NCI-H774 (cell line): ENCODE measurements around the gene KDM1A.

ENCODE experiments used
- DNase-seq: peaks from one replicate; lab custom pipeline; 2025; lab: John Stamatoyannopoulos, UW

KDM1A gene

DNA sequence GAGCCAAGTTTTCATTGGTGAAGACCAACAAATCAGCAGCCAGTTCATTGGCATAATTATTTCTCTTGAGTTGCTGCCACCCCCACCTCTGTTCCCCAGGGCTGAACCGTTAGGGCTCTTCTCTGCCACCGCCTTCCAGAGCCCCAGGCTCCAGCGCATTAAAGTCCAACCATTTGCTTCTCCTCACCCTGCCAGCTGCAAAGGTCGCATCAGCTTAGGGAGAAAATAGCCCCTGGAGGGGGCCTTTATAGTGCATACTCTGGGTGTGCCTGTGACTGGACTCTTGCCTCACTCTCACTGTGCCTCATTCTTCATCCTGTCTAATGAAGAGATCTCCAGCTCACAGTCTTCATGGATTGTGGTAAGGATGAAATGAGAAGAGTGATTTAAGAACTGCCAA, 50.4 kb downstream of the KDM1A start:
- no peak for DNase-seq

DNA sequence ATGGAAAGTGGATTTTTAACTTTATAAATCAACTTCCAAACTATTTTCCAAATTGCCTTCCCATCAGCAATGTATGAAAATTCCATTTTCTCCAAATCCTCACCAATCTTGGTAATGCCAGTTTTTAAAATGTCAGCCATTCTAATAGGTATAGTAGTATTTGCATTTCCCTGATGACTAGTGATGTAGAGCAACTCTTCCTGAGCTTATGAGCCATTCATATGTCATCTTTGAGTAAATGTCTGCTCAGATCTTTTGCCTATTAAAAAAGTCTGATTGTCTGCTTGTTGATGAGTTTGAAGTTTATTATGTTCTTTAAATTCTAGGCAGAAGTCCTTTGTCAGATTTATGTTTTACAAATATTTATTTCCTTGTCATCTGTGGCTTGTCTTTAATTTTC, 54.7 kb downstream of the KDM1A start:
- no peak for DNase-seq

DNA sequence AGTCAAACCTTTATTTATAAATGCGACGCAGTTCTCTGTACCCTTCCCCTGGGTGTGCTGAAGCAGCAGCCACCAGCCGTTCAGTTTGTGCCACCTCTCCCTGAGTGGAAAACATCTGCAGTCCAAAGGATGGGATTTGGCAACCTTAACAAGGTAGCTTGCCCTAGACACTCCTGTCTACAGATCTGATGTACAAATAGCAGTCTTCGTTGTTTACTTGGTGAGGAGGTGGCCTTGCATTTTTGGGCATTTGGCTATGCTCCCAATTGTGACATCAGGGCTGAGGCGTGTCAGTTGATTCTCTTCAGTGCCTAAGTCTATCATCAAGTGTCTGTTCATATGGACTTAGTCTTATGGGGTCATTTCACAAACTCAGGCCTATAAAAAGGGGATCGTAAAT, 59.8 kb downstream of the KDM1A start:
- no peak for DNase-seq

DNA sequence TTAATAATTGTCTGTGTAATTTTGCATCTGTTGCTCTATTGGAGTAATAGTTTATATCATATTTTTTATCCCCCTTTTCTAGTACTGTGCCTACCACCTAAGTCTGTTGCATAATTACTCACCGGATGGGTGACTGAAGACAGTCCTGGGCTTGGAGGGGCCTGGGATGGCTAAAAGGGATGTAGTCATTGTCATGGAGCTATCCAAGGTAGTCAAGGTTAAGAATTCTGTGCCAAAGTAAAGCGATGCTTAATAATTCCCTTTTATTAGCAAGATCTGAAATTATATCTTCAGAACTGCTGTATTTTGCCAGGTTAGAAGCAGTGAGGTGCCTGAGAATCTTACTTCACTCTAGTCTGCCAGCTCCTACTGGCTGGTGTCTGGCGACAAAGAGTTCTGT, 61.6 kb downstream of the KDM1A start:
- no peak for DNase-seq

DNA sequence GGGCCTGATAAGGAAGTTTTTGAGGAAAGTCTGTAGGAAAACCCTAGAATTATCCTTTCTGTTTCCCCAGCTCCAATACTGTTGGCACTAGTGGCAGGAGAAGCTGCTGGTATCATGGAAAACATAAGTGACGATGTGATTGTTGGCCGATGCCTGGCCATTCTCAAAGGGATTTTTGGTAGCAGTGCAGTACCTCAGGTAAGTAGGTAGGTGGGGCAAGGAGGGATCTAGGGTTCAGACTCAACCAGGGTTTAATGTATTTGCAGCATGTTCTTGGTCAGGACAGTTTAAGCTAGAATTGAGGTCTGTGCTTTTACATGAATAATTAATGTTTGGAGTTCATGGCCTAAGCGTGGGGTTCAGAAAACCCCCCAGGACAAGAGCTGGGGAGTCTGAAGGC, 62.1 kb downstream of the KDM1A start:
- no peak for DNase-seq

DNA sequence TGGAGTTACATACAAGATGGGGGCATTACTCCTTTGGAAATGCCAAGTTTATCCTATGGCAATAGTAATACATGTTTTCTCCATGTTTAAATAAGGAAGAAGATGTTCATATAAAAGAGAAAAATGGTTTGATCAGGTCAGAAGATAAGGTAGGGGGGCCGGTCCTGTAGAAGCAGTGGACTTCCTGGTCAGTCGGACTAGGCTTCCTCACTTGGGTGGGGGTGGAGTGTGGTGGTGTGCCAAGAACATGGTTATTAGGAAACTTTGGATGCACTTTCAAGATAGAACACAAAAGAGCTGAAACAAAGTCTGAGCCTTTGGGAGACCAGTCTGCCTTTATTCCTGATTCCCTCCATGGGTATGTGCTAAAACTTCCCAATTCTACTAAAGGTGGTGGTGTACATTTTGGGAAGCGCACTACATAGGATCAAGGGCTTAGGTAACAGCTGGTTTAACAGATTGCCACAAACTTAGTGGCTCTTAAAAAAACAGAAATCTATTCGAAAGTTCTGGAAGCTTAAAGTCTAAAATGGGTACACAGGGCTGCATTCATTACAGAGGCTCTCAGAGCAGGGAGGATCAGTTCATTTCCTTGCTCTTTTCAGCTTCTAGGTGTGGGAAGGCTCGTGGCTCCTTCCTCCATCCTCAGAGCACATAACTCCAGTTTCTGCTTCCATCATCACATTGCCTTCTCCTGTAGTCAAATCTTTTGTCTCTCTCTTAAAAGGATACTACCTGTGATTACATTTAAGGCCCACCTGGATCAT, 64.6 kb downstream of the KDM1A start:
- no peak for DNase-seq

DNA sequence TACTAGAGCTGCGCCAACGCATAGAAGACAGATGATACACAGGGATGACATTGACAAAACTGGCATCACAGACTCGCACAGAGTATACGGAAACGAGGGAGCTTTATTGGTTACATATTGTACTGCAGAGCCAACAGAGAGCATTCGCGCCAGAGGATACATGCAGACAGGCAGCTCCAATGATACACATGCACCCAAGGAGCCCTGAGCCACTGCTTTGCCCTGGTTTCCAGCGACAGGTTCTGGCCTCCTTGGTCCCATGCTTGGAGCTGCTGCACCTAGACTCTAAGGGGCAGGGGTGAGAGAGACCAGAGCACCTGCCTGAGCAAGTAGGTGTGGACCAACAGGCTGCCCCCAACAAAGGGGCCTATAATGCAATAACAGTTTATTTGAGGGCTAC, 65.6 kb downstream of the KDM1A start:
- DNase-seq = no peak

DNA sequence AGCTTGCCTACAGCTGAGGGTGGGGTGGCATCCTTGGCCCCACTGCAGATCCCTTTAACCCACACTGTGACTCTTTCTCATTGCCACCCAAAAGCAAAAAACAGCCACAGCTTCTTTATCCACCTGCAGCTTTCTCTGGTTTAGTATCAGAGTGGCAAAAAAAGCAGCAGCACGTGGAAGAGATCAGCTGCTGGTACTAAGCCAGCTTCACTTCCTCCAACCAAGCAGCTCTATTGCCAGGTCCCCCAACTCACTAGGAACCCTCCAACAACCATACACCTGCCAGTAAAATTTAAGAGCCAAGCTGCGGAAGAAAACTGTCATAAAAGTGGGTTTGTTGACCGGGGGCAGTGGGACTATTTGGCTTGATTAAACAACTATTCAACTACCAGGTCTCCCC, 66.4 kb downstream of the KDM1A start:
- DNase-seq = no peak

DNA sequence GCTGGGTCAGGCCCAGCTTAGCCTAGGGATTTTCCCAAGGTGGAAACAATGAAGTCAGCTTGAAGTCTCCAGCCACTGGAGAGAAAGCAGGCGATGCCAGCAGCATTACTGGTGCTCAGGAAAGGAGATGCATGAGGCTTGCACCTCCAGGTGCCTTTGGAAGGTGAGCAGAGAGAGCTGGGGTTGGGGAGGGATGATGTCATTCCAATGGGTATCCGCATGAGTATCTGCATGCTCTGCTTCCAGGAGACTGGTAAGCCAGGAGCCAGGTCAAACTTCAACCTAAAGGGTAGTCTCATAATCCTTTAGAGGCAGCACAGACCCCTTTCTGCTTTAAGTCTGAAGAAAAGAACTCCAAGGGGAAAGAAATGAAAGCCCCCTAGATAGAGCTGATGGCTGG, 68.8 kb downstream of the KDM1A start:
- DNase-seq = no peak

DNA sequence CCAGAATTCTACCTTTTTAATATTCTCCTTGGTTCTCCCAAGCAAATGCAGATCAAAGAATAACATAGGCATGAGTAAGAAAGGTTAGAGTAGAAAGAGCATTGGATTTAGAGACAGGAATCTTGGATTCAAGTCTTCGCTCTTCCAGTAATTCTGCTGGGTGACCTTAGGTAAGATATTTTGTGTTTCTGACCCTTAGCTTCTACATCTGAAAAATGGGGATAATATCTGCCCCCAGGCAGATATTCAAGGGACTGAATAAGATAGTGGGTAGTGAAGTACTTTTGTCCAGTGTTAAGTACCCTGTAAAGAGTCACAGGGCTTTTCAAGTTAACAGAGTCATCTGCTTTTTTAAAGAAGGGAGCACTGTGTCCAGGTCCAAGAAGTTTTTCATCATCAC, 70.8 kb downstream of the KDM1A start:
- DNase-seq = no peak

DNA sequence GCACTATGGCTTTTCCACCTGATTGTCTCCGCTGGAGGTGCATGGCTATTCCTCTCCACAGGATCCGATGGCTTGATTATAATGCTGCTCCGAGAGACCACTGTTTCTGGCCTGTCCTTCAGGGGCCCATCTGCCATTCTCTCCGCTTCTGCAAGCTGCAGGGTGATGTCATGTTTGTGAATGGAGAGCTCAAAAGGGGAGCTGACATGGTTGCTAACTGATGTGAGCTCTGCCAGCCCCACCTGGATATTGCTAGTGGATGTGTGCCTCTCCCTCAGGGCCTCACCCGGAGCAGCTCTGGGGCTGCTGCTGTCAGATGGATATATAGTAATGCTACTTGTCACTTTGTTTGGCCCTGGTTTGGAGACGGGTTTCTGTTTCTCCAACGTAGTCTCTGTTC, 72.3 kb downstream of the KDM1A start:
- DNase-seq = no peak

DNA sequence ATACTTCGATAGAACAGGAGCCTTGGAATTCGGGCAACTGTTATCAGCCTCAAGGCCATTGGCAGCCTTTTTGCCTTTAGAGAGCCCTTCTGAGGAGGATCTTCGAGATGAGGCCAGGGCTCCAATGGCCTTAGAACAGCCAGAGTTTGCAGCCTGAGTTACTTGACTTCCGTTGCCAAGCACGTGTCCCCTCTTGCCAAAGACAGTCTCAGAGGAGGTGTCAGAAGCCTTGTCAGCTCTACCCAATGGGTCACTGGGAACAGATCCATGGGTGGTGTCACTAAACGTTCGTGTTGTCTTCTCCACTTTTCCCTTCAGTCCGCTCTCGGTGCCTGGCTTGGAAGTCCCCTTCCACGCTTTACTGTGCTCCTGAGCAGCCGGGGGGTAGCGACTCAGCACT, 73.2 kb downstream of the KDM1A start:
- DNase-seq = no peak

DNA sequence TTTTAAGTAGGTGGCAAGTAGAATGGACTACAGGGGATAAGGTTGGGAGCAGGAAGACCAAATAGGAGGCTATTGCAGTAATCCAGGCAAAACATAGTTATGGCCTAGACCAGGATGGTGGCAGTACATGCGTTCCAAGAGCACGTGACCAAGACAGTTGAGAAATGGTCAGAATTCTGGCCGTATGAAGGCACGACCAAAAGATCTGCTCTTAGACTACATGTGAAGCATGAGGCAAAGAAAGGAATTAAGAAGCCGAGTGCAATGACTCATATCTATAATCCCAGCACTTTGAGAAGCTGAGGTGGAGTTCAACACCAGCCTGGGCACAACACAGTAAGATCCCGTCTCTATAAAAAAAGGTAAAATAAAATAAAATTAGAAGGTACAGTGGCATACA, 78.0 kb downstream of the KDM1A start:
- no peak for DNase-seq

DNA sequence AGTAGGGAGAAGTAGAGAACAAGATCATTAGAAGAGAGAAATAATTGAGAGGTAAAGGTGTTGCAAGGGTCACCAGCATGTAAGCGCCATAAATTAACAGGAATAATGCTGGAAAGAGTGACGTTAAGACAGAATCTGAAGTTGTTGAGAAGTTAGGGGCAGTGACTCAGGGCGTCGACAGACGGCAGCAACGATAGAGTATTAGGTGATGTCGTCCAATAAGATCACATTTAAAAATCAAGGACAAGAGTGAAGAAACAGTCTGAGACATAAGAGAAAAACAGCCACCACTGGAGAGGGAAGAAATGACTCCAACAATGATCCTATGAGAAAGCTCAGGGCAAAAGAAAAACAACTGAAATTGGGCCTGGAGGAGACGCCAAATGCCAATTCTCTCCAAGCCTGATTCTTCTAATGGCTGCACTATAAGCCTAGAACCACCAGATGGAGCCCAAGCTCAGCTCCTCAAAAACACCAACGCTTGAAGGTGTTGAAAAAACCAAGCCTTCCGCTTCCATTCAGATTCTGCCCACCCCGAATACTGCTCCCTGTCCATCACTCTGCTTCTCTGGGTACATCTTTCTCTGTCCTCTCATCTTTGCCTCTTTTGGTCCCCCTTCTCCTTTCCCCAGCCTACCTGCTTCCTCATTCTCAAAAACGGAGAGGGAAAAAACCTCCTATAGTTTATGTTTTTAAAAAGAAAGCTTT, 79.3 kb downstream of the KDM1A start:
- DNase-seq = peak; percentile 37

DNA sequence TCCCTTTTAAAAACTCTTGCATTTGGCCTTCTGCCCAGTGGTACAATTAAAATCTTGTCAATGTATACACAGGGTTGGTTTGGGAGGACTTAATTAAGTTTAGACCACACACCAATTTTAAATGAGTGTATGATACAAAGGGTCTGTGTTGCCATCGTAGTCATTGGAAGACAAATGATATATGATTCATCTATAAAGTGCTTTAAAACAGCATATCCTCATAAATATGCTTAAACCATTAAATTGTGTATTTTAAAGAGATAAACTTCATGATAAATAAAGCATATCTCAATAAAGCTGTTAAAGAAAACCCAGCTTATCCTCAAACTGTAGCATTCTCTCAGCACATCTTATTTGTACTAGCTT, 79.9 kb downstream of the KDM1A start:
- no peak for DNase-seq

DNA sequence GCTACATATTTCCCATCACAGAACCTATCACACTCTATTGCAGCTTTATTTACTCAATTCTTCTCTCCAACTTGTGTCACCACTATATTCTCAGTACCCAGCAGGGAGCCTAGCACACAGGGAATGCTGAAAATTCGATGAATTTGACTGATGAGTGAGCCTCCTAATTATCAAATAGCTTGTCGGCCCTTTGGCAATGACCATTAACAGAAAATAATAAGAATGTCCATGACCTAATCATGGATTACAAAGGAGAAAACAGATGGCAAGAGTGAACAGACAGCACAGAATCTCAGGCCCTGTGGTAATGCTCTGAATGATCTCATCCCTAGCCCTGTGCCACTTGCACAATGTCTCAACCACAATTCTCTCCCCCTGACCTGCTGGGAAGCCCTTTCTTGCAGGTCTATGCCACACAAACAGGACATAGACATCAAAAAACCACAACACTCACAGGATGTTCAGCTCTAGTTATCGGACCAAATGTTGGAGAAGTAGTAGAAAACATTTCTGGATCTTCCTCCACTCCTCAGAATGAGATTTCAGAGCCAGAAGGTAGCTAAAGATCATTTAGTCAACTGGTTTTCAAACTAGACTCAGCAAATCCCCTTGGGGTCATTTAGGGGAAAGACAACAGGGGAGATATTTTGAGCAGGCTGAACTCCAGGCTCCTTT, 80.9 kb downstream of the KDM1A start:
- no peak for DNase-seq

DNA sequence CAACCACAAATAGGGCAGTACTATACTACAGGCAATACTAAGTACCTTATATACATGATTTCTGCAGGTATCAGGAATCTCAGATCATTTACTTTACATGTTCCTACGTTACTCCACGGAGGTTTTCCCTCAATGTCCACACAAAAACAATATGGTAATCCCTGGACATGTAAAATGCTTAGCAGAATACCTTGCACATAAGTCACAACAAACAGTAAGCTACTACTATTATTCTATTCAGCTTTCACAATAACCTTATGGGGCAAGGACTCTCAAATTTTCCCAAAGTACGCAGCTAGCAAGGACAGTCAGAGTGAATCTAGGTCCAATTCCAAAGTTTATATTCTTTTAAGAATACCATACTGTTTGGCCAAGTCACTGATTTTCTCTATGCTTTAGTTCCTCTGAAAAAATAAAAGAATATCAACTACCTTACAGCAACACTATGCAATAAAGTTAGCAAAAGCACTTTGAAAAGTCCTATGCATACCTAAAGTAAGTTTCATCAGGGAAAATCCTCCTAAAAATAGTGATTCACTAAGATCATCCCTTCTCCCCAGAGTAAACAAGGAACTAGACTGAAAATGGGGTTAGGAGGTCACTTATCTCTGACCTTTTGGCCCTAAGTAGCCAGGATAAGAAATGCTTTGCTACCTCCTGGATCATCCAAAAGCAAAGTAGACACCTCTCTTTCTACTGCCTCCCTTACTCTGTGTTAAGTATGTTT, 82.0 kb downstream of the KDM1A start:
- no peak for DNase-seq

DNA sequence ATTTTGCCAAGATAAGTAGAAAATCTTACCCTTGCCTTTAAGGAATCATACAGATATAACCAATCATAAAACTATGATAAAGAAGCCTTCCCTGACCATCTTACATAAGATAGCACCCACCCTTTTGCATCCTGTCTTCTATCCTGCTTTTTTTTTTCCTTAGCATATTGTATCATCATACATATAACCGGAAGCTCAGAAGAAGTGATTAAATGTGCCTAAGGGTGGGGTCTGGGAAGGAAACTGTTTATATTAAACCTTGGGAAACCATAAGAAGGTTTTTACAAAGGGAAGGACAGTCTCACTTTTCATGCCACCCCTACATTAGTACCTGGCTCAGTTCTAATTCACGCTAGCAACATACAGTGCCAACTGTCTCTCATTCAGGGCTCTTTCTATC, 82.6 kb downstream of the KDM1A start:
- no peak for DNase-seq

DNA sequence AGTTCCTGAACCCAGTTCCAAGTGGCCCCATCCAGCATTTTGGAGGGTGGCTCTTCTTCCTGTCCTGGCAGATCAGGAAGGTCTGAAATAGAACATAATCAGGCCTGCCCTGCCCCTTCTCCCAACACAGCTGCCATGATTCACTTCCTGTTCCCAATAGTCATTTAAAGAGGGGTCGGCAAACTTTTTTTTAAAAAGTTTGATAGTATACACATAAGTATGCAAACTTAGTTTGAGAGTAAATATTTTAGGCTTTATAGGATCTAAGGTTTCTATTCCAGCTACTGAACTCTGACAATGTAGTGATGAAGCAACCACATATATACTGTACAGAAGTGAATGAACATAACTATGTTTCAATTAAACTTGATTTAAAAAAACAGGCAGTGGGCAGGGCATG, 83.0 kb downstream of the KDM1A start:
- DNase-seq = no peak

DNA sequence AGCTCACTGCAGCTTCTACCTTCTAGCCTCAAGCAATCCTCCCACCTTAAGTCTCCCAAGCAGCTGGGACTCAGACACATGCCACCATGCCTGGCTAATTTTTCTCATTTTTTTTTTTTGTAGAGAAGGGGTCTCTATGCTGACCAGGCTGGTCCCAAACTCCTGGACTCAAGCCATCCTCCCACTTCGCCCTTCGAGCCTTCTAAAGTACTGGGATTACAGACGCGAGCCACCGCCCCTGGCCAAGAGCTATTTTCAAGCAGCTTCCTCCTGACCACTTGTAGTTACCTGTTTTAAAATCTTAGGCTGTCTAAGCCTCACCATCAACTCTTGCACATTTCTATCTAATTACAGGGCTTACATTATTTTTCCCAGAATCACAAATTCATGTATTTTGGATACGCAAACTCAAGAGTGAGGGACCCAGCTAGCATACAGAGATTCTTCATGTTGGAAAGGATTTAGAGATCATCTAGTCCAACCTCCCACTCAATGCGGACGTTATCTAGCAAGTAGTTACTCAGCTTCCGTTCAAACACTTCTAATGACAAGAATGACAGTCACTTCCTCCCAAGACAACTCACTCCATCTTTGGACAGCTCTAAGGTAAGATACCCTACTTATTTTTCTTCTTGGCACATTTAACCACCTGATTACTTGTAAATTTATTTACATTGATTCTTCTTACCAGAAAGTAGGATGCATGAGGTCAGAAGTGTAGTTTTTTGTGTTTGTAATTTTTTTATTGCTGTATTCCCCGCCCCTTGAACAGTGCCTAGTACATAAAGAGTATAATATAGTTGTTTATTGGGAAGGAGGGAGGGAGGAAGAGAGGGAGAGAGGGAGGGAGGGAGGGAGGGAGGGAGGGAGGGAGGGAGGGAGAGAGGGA, 84.0 kb downstream of the KDM1A start:
- no peak for DNase-seq

DNA sequence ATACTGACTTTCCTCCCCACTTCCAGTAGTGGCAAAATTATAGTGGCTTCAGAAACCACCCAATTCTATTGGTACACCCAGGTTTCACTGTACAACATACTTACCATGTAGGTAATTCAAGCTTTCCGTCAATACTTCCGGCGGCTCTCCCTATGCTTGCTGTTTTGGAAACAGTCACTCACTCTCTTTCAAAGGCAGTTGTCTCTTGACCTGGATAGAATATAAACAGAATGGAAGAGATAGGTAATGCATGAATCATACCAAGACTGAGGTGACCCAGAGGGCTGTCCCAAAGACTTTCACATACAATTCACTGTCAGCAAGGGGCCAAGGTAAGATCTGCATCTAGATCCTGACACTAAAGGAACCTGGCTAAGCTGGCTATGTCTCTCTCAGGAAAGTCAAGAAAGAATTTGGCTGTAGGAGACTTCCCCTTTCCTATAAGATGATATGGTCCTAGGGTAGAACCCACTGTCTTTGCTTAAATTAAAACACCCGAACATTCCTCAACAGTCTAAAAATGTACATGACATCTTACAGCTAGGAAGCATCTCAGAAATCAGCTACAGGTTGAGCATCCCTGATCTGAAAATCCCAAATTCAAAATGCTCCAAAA, 89.8 kb downstream of the KDM1A start:
- no peak for DNase-seq
